IMR-90 (cell line): ENCODE results near the gene ERGIC1. TPM values are rescaled to one million over a fixed set of nuclear protein-coding genes. Genes with fewer than 3 reads are reported as not detected.

Source experiments
- ATAC-seq: fragments of 200-7000 bp; cut with Tn5 transposase; 2 replicates; pipeline ENCODE4 v1.9.1; 2020; ENCODE audit warnings: low read depth, mild to moderate bottlenecking, moderate library complexity
- BruUV-seq: library from RNA; stranded (reverse); fragments of 400-500 nt; replicated peaks from 2 replicates; lab custom pipeline; 2021; lab: Mats Ljungman, UMichigan
- CTCF ChIA-PET: fragments of 300-600 bp; formaldehyde crosslinking; extraction: SDS; loops from one replicate; lab custom pipeline; 2021; ENCODE audit warnings: antibody characterized with exemption; lab: Yijun Ruan, JAX
- POLR2A ChIA-PET: fragments of 300-600 bp; sonication (Branson Sonifier 250); formaldehyde crosslinking; loops from one replicate; lab custom pipeline; 2022; ENCODE audit warnings: antibody characterized with exemption; ENCODE audit not compliant: unreplicated experiment; lab: Charles Lee
- DNase-seq: peaks from one replicate; pipeline ENCODE4 v3.0.0; 2013
- H2AFZ ChIP-seq: replicated peaks from 2 replicates; pipeline ENCODE3; 2013; ENCODE audit warnings: low read length, mild to moderate bottlenecking; ENCODE audit not compliant: poor library complexity
- H2AK5ac ChIP-seq: 2 replicates; pipeline ENCODE4 v1.6.1; 2013; ENCODE audit warnings: low read depth, low read length, inconsistent platforms
- H2AK9ac ChIP-seq: replicated peaks from 2 replicates; pipeline ENCODE3; 2013; ENCODE audit warnings: mild to moderate bottlenecking, low read depth, low read length, moderate library complexity; ENCODE audit not compliant: poor library complexity
- H2BK120ac ChIP-seq: 2 replicates; pipeline ENCODE4 v1.6.1; 2013; ENCODE audit warnings: low read depth, low read length, inconsistent platforms
- H2BK15ac ChIP-seq: 3 replicates; pipeline ENCODE4 v1.6.1; 2013; ENCODE audit warnings: low read depth, low read length, inconsistent platforms
- H2BK20ac ChIP-seq: 2 replicates; pipeline ENCODE4 v1.6.1; 2013; ENCODE audit warnings: low read depth, mild to moderate bottlenecking, inconsistent platforms, low read length, moderate library complexity
- H2BK5ac ChIP-seq: 2 replicates; pipeline ENCODE4 v1.6.1; 2013; ENCODE audit warnings: mild to moderate bottlenecking, low read depth, low read length, inconsistent platforms; ENCODE audit not compliant: poor library complexity, severe bottlenecking
- H3K14ac ChIP-seq: replicated peaks from 2 replicates; pipeline ENCODE4 v1.6.1; 2013; ENCODE audit warnings: low read depth, low read length, inconsistent platforms
- H3K18ac ChIP-seq: 2 replicates; pipeline ENCODE4 v1.6.1; 2013; ENCODE audit warnings: low read depth, low read length, control low read depth
- H3K23ac ChIP-seq: 2 replicates; pipeline ENCODE4 v1.6.1; 2013; ENCODE audit warnings: low read depth, low read length, inconsistent platforms
- H3K27ac ChIP-seq: 2 replicates; pipeline ENCODE4 v1.5.1; 2013; ENCODE audit warnings: mild to moderate bottlenecking, control low read depth, low read length; ENCODE audit not compliant: insufficient read depth
- H3K27me3 ChIP-seq: 2 replicates; pipeline ENCODE4 v1.6.1; 2013; ENCODE audit warnings: low read length; ENCODE audit not compliant: control insufficient read depth, insufficient read depth
- H3K36me3 ChIP-seq: 2 replicates; pipeline ENCODE4 v1.6.1; 2013; ENCODE audit warnings: low read length, mixed read lengths; ENCODE audit not compliant: control insufficient read depth, insufficient read depth
- H3K4ac ChIP-seq: 2 replicates; pipeline ENCODE4 v1.6.1; 2013; ENCODE audit warnings: low read depth, low read length, inconsistent platforms
- H3K4me1 ChIP-seq: 2 replicates; pipeline ENCODE4 v1.6.1; 2013; ENCODE audit warnings: low read length, mixed read lengths; ENCODE audit not compliant: control insufficient read depth, insufficient read depth
- H3K4me2 ChIP-seq: 2 replicates; pipeline ENCODE4 v1.6.1; 2013; ENCODE audit warnings: low read depth, mild to moderate bottlenecking, control low read depth, low read length, moderate library complexity
- H3K4me3 ChIP-seq: 2 replicates; pipeline ENCODE4 v1.5.1; 2013; ENCODE audit warnings: low read depth, mild to moderate bottlenecking, control low read depth, low read length, moderate library complexity; ENCODE audit not compliant: insufficient read depth
- H3K56ac ChIP-seq: 2 replicates; pipeline ENCODE4 v1.6.1; 2013; ENCODE audit warnings: low read length, inconsistent platforms; ENCODE audit not compliant: insufficient read depth; ENCODE audit errors: extremely low read depth
- H3K79me1 ChIP-seq, 2 experiments: 2 replicates each; pipeline ENCODE4 v1.6.1; 2013; ENCODE audit warnings: low read length in 2 of 2, inconsistent platforms in 1 of 2, low read depth in 1 of 2
- H3K9ac ChIP-seq: 2 replicates; pipeline ENCODE4 v1.6.1; 2013; ENCODE audit warnings: low read depth, low read length, control low read depth
- H3K9me1 ChIP-seq: 2 replicates; pipeline ENCODE4 v1.6.1; 2013; ENCODE audit warnings: low read length, inconsistent platforms; ENCODE audit not compliant: insufficient read depth
- H3K9me3 ChIP-seq: 2 replicates; pipeline ENCODE4 v1.6.1; 2013; ENCODE audit warnings: low read length; ENCODE audit not compliant: control insufficient read depth, insufficient read depth
- H4K20me1 ChIP-seq: 2 replicates; pipeline ENCODE4 v1.6.1; 2013; ENCODE audit warnings: low read length, inconsistent platforms; ENCODE audit not compliant: insufficient read depth
- H4K5ac ChIP-seq: 2 replicates; pipeline ENCODE4 v1.6.1; 2013; ENCODE audit warnings: mild to moderate bottlenecking, low read depth, low read length, control low read depth
- H4K8ac ChIP-seq, 2 experiments: 2 replicates each; pipeline ENCODE4 v1.6.1; 2013; ENCODE audit warnings: low read depth in 2 of 2, low read length in 2 of 2, control low read depth in 1 of 2, inconsistent platforms in 1 of 2
- H4K91ac ChIP-seq: 2 replicates; pipeline ENCODE4 v1.6.1; 2013; ENCODE audit warnings: low read depth, low read length, inconsistent platforms; ENCODE audit not compliant: insufficient read depth
- BHLHE40 ChIP-seq: fragments of 150-350 bp; IDR thresholded peaks from 2 replicates; pipeline ENCODE4 v1.6.1; 2016; ENCODE audit warnings: mild to moderate bottlenecking, low read depth, low read length
- CEBPB ChIP-seq: IDR thresholded peaks from 2 replicates; pipeline ENCODE4 v1.6.1; 2012; ENCODE audit warnings: low read depth, low read length, improper control_type of control experiment
- CHD1 ChIP-seq: IDR thresholded peaks from 2 replicates; pipeline ENCODE4 v1.6.1; 2012; ENCODE audit warnings: low read depth, low read length, improper control_type of control experiment
- ELK1 ChIP-seq: fragments of 150-350 bp; IDR thresholded peaks from 2 replicates; pipeline ENCODE4 v1.6.1; 2016; ENCODE audit warnings: low read depth, mild to moderate bottlenecking, low read length, moderate library complexity, borderline replicate concordance
- FOS ChIP-seq: fragments of 150-350 bp; IDR thresholded peaks from 2 replicates; pipeline ENCODE4 v1.6.1; 2016; ENCODE audit warnings: low read depth, low read length
- MAFK ChIP-seq: IDR thresholded peaks from 2 replicates; pipeline ENCODE4 v1.6.1; 2012; ENCODE audit warnings: low read depth, low read length, improper control_type of control experiment
- MAZ ChIP-seq: IDR thresholded peaks from 2 replicates; pipeline ENCODE4 v1.6.1; 2012; ENCODE audit warnings: low read depth, mild to moderate bottlenecking, low read length, improper control_type of control experiment, moderate library complexity, borderline replicate concordance
- MXI1 ChIP-seq: IDR thresholded peaks from 2 replicates; pipeline ENCODE4 v1.6.1; 2012; ENCODE audit warnings: low read depth, mild to moderate bottlenecking, low read length, moderate library complexity, borderline replicate concordance
- NFE2L2 ChIP-seq: fragments of 150-350 bp; IDR thresholded peaks from 2 replicates; pipeline ENCODE4 v1.6.1; 2016; ENCODE audit warnings: low read depth, mild to moderate bottlenecking, low read length
- POLR2A ChIP-seq: IDR thresholded peaks from 2 replicates; pipeline ENCODE4 v1.6.1; 2012; ENCODE audit warnings: mild to moderate bottlenecking, low read depth, low read length
- RAD21 ChIP-seq: IDR thresholded peaks from 2 replicates; pipeline ENCODE4 v1.6.1; 2012; ENCODE audit warnings: low read length, improper control_type of control experiment
- SMC3 ChIP-seq: fragments of 150-350 bp; IDR thresholded peaks from 2 replicates; pipeline ENCODE4 v1.6.1; 2016; ENCODE audit warnings: low read depth, mild to moderate bottlenecking, antibody characterized with exemption, low read length, moderate library complexity
- USF2 ChIP-seq: fragments of 150-350 bp; IDR thresholded peaks from 2 replicates; pipeline ENCODE4 v1.6.1; 2017; ENCODE audit warnings: mild to moderate bottlenecking, antibody characterized with exemption, low read length, low read depth
- WGBS, 2 experiments: methylation state at CpG; one replicate each; pipeline versions ENCODE4 v1.1.5 to v1.1.7; 2013; ENCODE audit warnings: missing lambda C conversion rate in 2 of 2; ENCODE audit not compliant: insufficient read length in 1 of 2; ENCODE audit errors: extremely low coverage in 2 of 2; 5-methylcytosine and 5-hydroxymethylcytosine counted together
- dilution Hi-C: fragments of 300-500 bp; cut with HindIII; formaldehyde crosslinking; loops from one replicate; pipeline ENCODE4 v1.14.3; 2018; ENCODE audit warnings: low sequenced_read_pairs; ENCODE audit not compliant: unreplicated experiment
- in situ Hi-C: fragments of 300-500 bp; cut with MboI; formaldehyde crosslinking; loops from 3 replicates; pipeline ENCODE4 v1.14.3; 2019; ENCODE audit warnings: low sequenced_read_pairs, inconsistent platforms, mixed read lengths
- intact Hi-C: fragments of 100-400 bp; cut with micrococcal nuclease; formaldehyde crosslinking; loops from 2 replicates; pipeline ENCODE4 v1.10.0; 2022
- polyA plus RNA-seq, 3 experiments: library from polyadenylated mRNA; depleted of rRNA; stranded (reverse); fragments of >200 nt; gene quantifications; 2 replicates each; pipeline ENCODE4 v1.2.3, GENCODE V29; 2012; ENCODE audit warnings: low replicate concordance in 1 of 3
- total RNA-seq: library from RNA; depleted of rRNA; stranded (reverse); fragments of >200 nt; gene quantifications from 2 replicates; pipeline ENCODE4 v1.2.3, GENCODE V29; 2012

Gene ERGIC1
- total and polyA plus RNA-seq, 2 of the 4 experiments (the other 2 are of a cell fraction) = 134 to 192 TPM

DNA sequence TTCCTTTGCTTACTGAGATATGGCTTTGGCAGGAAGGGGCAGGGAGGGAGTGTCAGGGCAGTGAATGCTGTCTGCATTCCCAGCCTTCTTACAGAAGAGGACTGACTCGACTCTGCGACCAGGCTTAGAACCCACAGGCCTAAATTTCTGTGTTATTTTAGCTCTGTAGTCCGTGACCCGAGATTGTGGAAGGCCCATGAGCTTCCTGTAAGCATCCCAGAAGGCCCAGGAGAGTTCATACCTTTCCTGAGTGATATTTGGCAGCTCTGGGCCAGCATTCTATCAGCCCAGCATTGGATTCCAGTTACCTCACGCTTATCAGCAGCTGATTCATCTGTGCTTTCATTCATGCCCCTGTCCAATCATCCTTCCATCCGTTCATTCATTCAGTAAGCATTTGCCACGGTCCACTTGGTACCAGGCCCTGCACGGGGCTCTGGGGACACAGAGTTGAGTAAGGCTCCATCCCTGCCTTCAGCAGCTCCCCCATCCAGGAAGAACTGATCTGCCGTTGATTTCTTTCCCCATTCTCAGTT, 97.0 kb downstream of the ERGIC1 start (continued):
- peak; percentile 42; the same call in 1 of the 2 replicates for TF ChIP-seq MAFK
- peak; percentile 73 for TF ChIP-seq NFE2L2

GRCh38 chr5:172932313-172933017, 98.4 kb downstream of the ERGIC1 start:
- BruUV-seq = no TSS peak
- peak overlapping the region; percentile 99 for H3K4ac ChIP-seq
- intact Hi-C loops (loop anchor here (1.0 kb wide), 2 partner anchors 215 to 219 kb away; no protein-coding TSS in a partner anchor), in situ Hi-C loops (loop anchor here (5.0 kb wide), 1 partner anchor 215 kb away; no protein-coding TSS in a partner anchor), dilution Hi-C loops (no loop called here)
- POLR2A ChIA-PET = interaction anchor here (2.0 kb wide), 1 partner anchor 162 kb away, joined by 9 read pairs; the partner anchor contains the start of gene DUSP1
- H3K4me2 ChIP-seq = no peak overlapping the region
- ATAC-seq (peak; percentile 64), DNase-seq (peak; percentile 78)
- peak overlapping the region; percentile 96 for H2BK5ac ChIP-seq
- peak overlapping the region; percentile 99 for H4K91ac ChIP-seq
- H4K5ac ChIP-seq = peak overlapping the region; percentile 77
- peaks cover 22 to 42% of the 10 kb centered on the region in 2 experiments; a peak in 3 of 4 replicates for H3K79me1 ChIP-seq
- H2BK120ac ChIP-seq = peak overlapping the region; percentile 99
- peak overlapping the region; percentile 88 for H2AFZ ChIP-seq
- peak overlapping the region; percentile 98 for H2AK9ac ChIP-seq
- peak overlapping the region; percentile 70 for H3K18ac ChIP-seq
- peaks cover 22% of the 10 kb centered on the region for H3K4me1 ChIP-seq
- CTCF ChIA-PET = interaction anchor here (0.6 to 3.6 kb wide), 12 partner anchors 10 to 226 kb away, joined by 3 to 25 read pairs (median 4); no protein-coding TSS in a partner anchor
- peak overlapping the region; percentile 97 for H2AK5ac ChIP-seq
- H3K23ac ChIP-seq = peak overlapping the region; percentile 86; the same call in 1 of the 2 replicates
- peak overlapping the region; percentile 99 for H2BK20ac ChIP-seq
- peak overlapping the region; percentile 93 for H3K14ac ChIP-seq
- H3K36me3 ChIP-seq = peaks cover 26% of the 10 kb centered on the region
- H3K9me1 ChIP-seq = peaks cover 10% of the 10 kb centered on the region; the same call in 1 of the 2 replicates
- H4K20me1 ChIP-seq = no peaks in the 10 kb centered on the region
- H3K56ac ChIP-seq = peak overlapping the region; percentile 72
- no peak overlapping the region for H3K4me3 ChIP-seq
- H3K9ac ChIP-seq = peak overlapping the region; percentile 75
- no peaks in the 10 kb centered on the region for H3K27me3 ChIP-seq
- 6% methylated on average over 13 of the region's 22 CpGs; no CpG with 5 or more reads in 1 of the 2 experiments for WGBS, 2 experiments
- peak overlapping the region; percentile 84; the same call in 2 of the 3 replicates for H2BK15ac ChIP-seq
- peak overlapping the region; percentile 78 to 95 for H4K8ac ChIP-seq
- peak overlapping the region; percentile 73 for H3K27ac ChIP-seq
- no peaks in the 10 kb centered on the region for H3K9me3 ChIP-seq
- TF ChIP-seq BHLHE40 = no peak
- peak; percentile 78 for TF ChIP-seq POLR2A
- no peak for TF ChIP-seq MXI1
- no peak for TF ChIP-seq USF2
- TF ChIP-seq ELK1 = no peak
- TF ChIP-seq SMC3 = peak; percentile 93
- no peak for TF ChIP-seq CEBPB
- TF ChIP-seq CHD1 = no peak
- peak; percentile 98 for TF ChIP-seq RAD21
- peak; percentile 62; the same call in 1 of the 2 replicates for TF ChIP-seq MAZ
- no peak for TF ChIP-seq FOS
- TF ChIP-seq MAFK = no peak
